ENCODE results near the gene KIFBP. TPM values are rescaled to one million over a fixed set of nuclear protein-coding genes. Genes with fewer than 3 reads are reported as not detected.
A peak's percentile ranks its signal among the peaks of the same experiment; 100 is the strongest.

KIFBP gene
- total and polyA plus RNA-seq, 2 of the 13 experiments (the other 11 are each of a cell fraction or from before 2014, with no cell fraction given), result 13.0 to 21.9 TPM

DNA sequence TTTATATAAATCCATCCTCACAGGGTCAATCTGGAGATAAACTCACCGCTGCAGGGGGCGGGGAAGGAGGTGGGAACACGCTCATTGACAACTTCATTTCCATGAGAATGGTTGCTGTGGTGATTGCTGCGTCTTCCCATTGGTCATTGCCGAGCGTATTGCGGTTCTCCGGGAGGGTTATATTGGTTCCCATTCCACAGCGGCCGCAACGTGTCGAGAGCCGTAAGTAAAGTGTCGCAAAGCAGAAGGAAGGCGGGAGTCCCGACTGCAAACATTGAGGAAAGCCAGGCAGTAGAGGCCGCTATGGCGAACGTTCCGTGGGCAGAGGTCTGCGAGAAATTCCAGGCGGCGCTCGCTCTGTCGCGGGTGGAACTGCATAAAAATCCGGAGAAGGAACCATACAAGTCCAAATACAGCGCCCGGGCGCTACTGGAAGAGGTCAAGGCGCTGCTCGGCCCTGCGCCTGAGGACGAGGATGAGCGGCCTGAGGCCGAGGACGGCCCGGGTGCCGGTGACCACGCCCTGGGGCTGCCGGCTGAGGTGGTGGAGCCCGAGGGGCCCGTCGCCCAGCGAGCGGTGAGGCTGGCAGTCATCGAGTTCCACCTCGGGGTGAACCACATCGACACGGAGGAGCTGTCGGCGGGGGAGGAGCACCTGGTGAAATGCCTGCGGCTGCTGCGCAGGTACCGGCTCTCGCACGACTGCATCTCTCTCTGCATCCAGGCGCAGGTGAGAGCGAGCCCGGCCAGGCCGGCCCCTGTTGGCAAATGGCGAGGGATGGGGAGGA lies at the start of gene KIFBP (continued):
- TF ChIP-seq, protein P1, sequence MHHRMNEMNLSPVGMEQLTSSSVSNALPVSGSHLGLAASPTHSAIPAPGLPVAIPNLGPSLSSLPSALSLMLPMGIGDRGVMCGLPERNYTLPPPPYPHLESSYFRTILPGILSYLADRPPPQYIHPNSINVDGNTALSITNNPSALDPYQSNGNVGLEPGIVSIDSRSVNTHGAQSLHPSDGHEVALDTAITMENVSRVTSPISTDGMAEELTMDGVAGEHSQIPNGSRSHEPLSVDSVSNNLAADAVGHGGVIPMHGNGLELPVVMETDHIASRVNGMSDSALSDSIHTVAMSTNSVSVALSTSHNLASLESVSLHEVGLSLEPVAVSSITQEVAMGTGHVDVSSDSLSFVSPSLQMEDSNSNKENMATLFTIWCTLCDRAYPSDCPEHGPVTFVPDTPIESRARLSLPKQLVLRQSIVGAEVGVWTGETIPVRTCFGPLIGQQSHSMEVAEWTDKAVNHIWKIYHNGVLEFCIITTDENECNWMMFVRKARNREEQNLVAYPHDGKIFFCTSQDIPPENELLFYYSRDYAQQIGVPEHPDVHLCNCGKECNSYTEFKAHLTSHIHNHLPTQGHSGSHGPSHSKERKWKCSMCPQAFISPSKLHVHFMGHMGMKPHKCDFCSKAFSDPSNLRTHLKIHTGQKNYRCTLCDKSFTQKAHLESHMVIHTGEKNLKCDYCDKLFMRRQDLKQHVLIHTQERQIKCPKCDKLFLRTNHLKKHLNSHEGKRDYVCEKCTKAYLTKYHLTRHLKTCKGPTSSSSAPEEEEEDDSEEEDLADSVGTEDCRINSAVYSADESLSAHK (CRISPR knock-in tag; IDR thresholded peaks at IDR 0.05; ENCODE audit: borderline replicate concordance), result no peak
- TF ChIP-seq SALL2 (CRISPR knock-in tag; IDR thresholded peaks at IDR 0.05) (0 out of 2 replicates have a peak, but pooled peaks have one; percentile 51), ZKSCAN1 (IDR thresholded peaks at IDR 0.05; ENCODE audit: low read length) (no peak), ZNF773 (CRISPR knock-in tag; IDR thresholded peaks at IDR 0.05; ENCODE audit: borderline replicate concordance) (no peak), TGIF2 (CRISPR knock-in tag; IDR thresholded peaks at IDR 0.05) (no peak), ZSCAN12 (CRISPR knock-in tag; IDR thresholded peaks at IDR 0.05) (no peak), FOXJ3 (CRISPR knock-in tag; IDR thresholded peaks at IDR 0.05; ENCODE audit: borderline replicate concordance) (no peak), SATB2 (CRISPR knock-in tag; IDR thresholded peaks at IDR 0.05) (no peak), ZNF850 (CRISPR knock-in tag; conservative IDR thresholded peaks at IDR 0.05) (no peak), MAZ (IDR thresholded peaks at IDR 0.05; ENCODE audit: borderline replicate concordance, low read depth, low read length) (no peak), MAZ (CRISPR knock-in tag; IDR thresholded peaks at IDR 0.05; ENCODE audit: low read depth) (peak; percentile 79), ZNF792 (CRISPR knock-in tag; IDR thresholded peaks at IDR 0.05) (no peak; the same call in 1 of the 2 replicates), ZNF619 (CRISPR knock-in tag; IDR thresholded peaks at IDR 0.05) (0 out of 2 replicates have a peak, but pooled peaks have one; percentile 27), TRIM24 (CRISPR knock-in tag; IDR thresholded peaks at IDR 0.05) (no peak), ZNF354B (CRISPR knock-in tag; IDR thresholded peaks at IDR 0.05) (no peak), ETV6 (CRISPR knock-in tag; conservative IDR thresholded peaks at IDR 0.05) (peak; percentile 54; the same call in 1 of the 2 replicates), ZNF180 (CRISPR knock-in tag; IDR thresholded peaks at IDR 0.05; ENCODE audit: borderline replicate concordance, low read depth) (no peak), ZFP36L2 (CRISPR knock-in tag; IDR thresholded peaks at IDR 0.05) (no peak), ZBTB42 (CRISPR knock-in tag; IDR thresholded peaks at IDR 0.05) (no peak), SNAI1 (CRISPR knock-in tag; IDR thresholded peaks at IDR 0.05; ENCODE audit: borderline replicate concordance) (no peak), ZNF234 (CRISPR knock-in tag; conservative IDR thresholded peaks at IDR 0.05) (no peak), SP4 (CRISPR knock-in tag; IDR thresholded peaks at IDR 0.05) (peak; percentile 63), DPF2 (CRISPR knock-in tag; IDR thresholded peaks at IDR 0.05; ENCODE audit: borderline replicate concordance, low read depth) (no peak), NRL (CRISPR knock-in tag; IDR thresholded peaks at IDR 0.05; ENCODE audit: borderline replicate concordance) (peak; percentile 61; the same call in 1 of the 2 replicates), JARID2 (CRISPR knock-in tag; IDR thresholded peaks at IDR 0.05; ENCODE audit: insufficient replicate concordance) (no peak), NKX3-1 (CRISPR knock-in tag; IDR thresholded peaks at IDR 0.05) (no peak)
- TF ChIP-seq, protein P2, sequence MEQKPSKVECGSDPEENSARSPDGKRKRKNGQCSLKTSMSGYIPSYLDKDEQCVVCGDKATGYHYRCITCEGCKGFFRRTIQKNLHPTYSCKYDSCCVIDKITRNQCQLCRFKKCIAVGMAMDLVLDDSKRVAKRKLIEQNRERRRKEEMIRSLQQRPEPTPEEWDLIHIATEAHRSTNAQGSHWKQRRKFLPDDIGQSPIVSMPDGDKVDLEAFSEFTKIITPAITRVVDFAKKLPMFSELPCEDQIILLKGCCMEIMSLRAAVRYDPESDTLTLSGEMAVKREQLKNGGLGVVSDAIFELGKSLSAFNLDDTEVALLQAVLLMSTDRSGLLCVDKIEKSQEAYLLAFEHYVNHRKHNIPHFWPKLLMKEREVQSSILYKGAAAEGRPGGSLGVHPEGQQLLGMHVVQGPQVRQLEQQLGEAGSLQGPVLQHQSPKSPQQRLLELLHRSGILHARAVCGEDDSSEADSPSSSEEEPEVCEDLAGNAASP (CRISPR knock-in tag; IDR thresholded peaks at IDR 0.05; ENCODE audit: borderline replicate concordance), result 0 out of 2 replicates have a peak, but pooled peaks have one; percentile 27
- TF ChIP-seq, protein P3, sequence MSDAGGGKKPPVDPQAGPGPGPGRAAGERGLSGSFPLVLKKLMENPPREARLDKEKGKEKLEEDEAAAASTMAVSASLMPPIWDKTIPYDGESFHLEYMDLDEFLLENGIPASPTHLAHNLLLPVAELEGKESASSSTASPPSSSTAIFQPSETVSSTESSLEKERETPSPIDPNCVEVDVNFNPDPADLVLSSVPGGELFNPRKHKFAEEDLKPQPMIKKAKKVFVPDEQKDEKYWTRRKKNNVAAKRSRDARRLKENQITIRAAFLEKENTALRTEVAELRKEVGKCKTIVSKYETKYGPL (CRISPR knock-in tag; IDR thresholded peaks at IDR 0.05), result no peak
